ENCODE results near the gene VEGFA.

DNA sequence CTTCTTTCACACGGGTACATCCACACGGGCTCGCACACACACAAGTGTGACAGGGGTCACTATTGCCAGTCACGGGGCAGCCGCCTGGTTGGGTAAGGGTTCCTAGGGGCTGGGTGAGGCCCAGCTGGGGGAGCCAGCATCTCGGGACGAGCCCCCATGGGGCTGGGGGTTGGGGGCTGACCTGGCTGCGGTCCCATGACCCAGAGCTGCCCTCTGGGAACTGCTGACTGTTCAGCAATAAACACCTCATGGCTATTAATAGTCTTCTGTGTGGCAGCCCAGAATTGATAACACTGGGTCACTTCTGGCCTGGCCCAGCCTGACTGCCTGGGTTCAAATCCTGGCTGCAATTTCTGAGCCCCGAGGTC lies 23.8 kb downstream of the VEGFA start:
- TF ChIP-seq POLR2A (IDR thresholded peaks at IDR 0.05) (no peak), CTCF (IDR thresholded peaks at IDR 0.05) (no peak)

Data from vagina (tissue), 2 donors.